Liver (tissue), 9 donors: ENCODE data around the gene CMTM4. TPM values are rescaled to one million over a fixed set of nuclear protein-coding genes. Genes with fewer than 3 reads are reported as not detected.

ENCODE experiments used
- DNase-seq: peaks from one replicate; pipeline ENCODE4 v3.0.0-alpha.2; 2017; ENCODE audit warnings: low spot score
- H3K27ac ChIP-seq, 2 donors: one replicate each; pipeline ENCODE4 v1.7.0; 2013; ENCODE audit warnings: inconsistent platforms in 2 of 2, low read length in 2 of 2, control low read depth in 1 of 2, low read depth in 1 of 2, mild to moderate bottlenecking in 1 of 2
- H3K27me3 ChIP-seq, 4 donors: one replicate each; pipeline versions ENCODE4 v1.6.1 to v1.7.0; 2013; ENCODE audit warnings: low read length in 3 of 4, inconsistent platforms in 1 of 4, mild to moderate bottlenecking in 1 of 4, moderate library complexity in 1 of 4; ENCODE audit not compliant: control insufficient read depth in 4 of 4, insufficient read depth in 4 of 4
- H3K36me3 ChIP-seq, 4 donors: one replicate each; pipeline versions ENCODE4 v1.6.1 to v1.7.0; 2013; ENCODE audit warnings: low read length in 3 of 4, mild to moderate bottlenecking in 3 of 4, low read depth in 1 of 4, moderate library complexity in 1 of 4; ENCODE audit not compliant: control insufficient read depth in 4 of 4, insufficient read depth in 3 of 4
- H3K4me1 ChIP-seq, 4 donors: one replicate each; pipeline versions ENCODE4 v1.6.1 to v1.7.0; 2013; ENCODE audit warnings: low read length in 3 of 4, mild to moderate bottlenecking in 3 of 4, moderate library complexity in 1 of 4; ENCODE audit not compliant: control insufficient read depth in 4 of 4, insufficient read depth in 4 of 4
- H3K4me3 ChIP-seq, 3 donors: one replicate each; pipeline versions ENCODE4 v1.6.1 to v1.7.0; 2013; ENCODE audit warnings: low read length in 3 of 3, control low read depth in 1 of 3, low read depth in 1 of 3, mild to moderate bottlenecking in 1 of 3
- H3K9ac ChIP-seq, 2 donors: one replicate each; pipeline ENCODE4 v1.7.0; 2013; ENCODE audit warnings: low read length in 2 of 2, mild to moderate bottlenecking in 2 of 2, moderate library complexity in 2 of 2, control low read depth in 1 of 2, low read depth in 1 of 2
- H3K9me3 ChIP-seq, 4 donors: one replicate each; pipeline versions ENCODE4 v1.6.1 to v1.7.0; 2013; ENCODE audit warnings: low read length in 3 of 4; ENCODE audit not compliant: control insufficient read depth in 4 of 4
- EGR1 ChIP-seq, 2 donors: IDR thresholded peaks; 2 replicates each; pipeline ENCODE4 v1.6.1; 2016 to 2018; ENCODE audit warnings: antibody characterized with exemption in 2 of 2, low read depth in 2 of 2
- FOXA1 ChIP-seq: IDR thresholded peaks from 2 replicates; pipeline ENCODE4 v1.6.1; 2016; ENCODE audit warnings: antibody characterized with exemption
- FOXA2 ChIP-seq: IDR thresholded peaks from 2 replicates; pipeline ENCODE4 v1.6.1; 2016; ENCODE audit warnings: antibody characterized with exemption
- GABPA ChIP-seq, 2 donors: IDR thresholded peaks in 1 of 2; conservative IDR thresholded peaks in 1 of 2; 2 replicates each; pipeline ENCODE4 v1.6.1; 2016; ENCODE audit warnings: antibody characterized with exemption in 2 of 2, mild to moderate bottlenecking in 1 of 2, moderate library complexity in 1 of 2
- HNF4A ChIP-seq, 2 donors: conservative IDR thresholded peaks; 2 replicates each; pipeline ENCODE4 v1.6.1; 2016; ENCODE audit warnings: antibody characterized with exemption in 2 of 2, mild to moderate bottlenecking in 2 of 2
- HNF4G ChIP-seq: IDR thresholded peaks from 2 replicates; pipeline ENCODE4 v1.6.1; 2016; ENCODE audit warnings: antibody characterized with exemption
- JUND ChIP-seq, 2 donors: IDR thresholded peaks; 2 replicates each; pipeline ENCODE4 v1.6.1; 2016; ENCODE audit warnings: antibody characterized with exemption in 2 of 2
- NR2F2 ChIP-seq: IDR thresholded peaks from 2 replicates; pipeline ENCODE4 v1.6.1; 2016; ENCODE audit warnings: antibody characterized with exemption
- RAD21 ChIP-seq, 2 donors: IDR thresholded peaks; 2 replicates each; pipeline ENCODE4 v1.6.1; 2016; ENCODE audit warnings: antibody characterized with exemption in 2 of 2, mild to moderate bottlenecking in 2 of 2
- RXRA ChIP-seq, 2 donors: IDR thresholded peaks; 2 replicates each; pipeline ENCODE4 v1.6.1; 2017 to 2018; ENCODE audit warnings: antibody characterized with exemption in 2 of 2, mild to moderate bottlenecking in 1 of 2
- SP1 ChIP-seq: IDR thresholded peaks from 2 replicates; pipeline ENCODE4 v1.6.1; 2018; ENCODE audit warnings: antibody characterized with exemption, mild to moderate bottlenecking
- TAF1 ChIP-seq: conservative IDR thresholded peaks from 2 replicates; pipeline ENCODE4 v1.6.1; 2016; ENCODE audit warnings: antibody characterized with exemption, mild to moderate bottlenecking
- YY1 ChIP-seq: IDR thresholded peaks from 2 replicates; pipeline ENCODE4 v1.6.1; 2016; ENCODE audit warnings: antibody characterized with exemption, mild to moderate bottlenecking
- WGBS: extraction: QIAGEN DNeasy Blood & Tissue Kit; methylation state at CpG from one replicate; pipeline ENCODE4 v1.1.7; 2013; 5-methylcytosine and 5-hydroxymethylcytosine counted together
- polyA plus RNA-seq, 2 donors: library from polyadenylated mRNA; stranded (reverse) in 1 of 2; unstranded in 1 of 2; fragments of 200-250 nt in 1 of 2; fragments of >200 nt in 1 of 2; fragmentation: Nextera tagmentation in 1 of 2; extraction: Ambion mirVana in 1 of 2; gene quantifications; one replicate each; pipeline versions ENCODE4 v1.2.1 to v1.2.3, GENCODE V29; 2013 to 2015
- total RNA-seq, 2 donors: library from RNA; depleted of rRNA; stranded (reverse); fragments of >200 nt; gene quantifications; one replicate each; pipeline ENCODE4 v1.2.3, GENCODE V29; 2014
- TF ChIP-seq, protein P1 (sequence below): fragments of 150-350 bp; IDR thresholded peaks from 2 replicates; pipeline ENCODE4 v1.5.1; 2017; ENCODE audit warnings: improper control_type of control experiment, low read depth, low read length; ENCODE audit not compliant: missing input control
- TF ChIP-seq, protein P2 (sequence below): IDR thresholded peaks from 2 replicates; pipeline ENCODE4 v1.6.1; 2016; ENCODE audit warnings: antibody characterized with exemption
- TF ChIP-seq, protein P3 (sequence below): IDR thresholded peaks from 2 replicates; pipeline ENCODE4 v1.6.1; 2016; ENCODE audit warnings: antibody characterized with exemption
- TF ChIP-seq, protein P4 (sequence below): IDR thresholded peaks from 2 replicates; pipeline ENCODE4 v1.6.1; 2016; ENCODE audit warnings: antibody characterized with exemption, mild to moderate bottlenecking
- TF ChIP-seq, protein P5 (sequence below): IDR thresholded peaks from 2 replicates; pipeline ENCODE4 v1.6.1; 2016; ENCODE audit warnings: antibody characterized with exemption
- donor health status: healthy.
- donor health status: healthy.
- donor health status: healthy.
- donor health status: healthy.
- donor health status: healthy.

The CMTM4 gene
- total and polyA plus RNA-seq, 4 donors, result 2.9 to 19.7 (median 6.3) TPM

DNA sequence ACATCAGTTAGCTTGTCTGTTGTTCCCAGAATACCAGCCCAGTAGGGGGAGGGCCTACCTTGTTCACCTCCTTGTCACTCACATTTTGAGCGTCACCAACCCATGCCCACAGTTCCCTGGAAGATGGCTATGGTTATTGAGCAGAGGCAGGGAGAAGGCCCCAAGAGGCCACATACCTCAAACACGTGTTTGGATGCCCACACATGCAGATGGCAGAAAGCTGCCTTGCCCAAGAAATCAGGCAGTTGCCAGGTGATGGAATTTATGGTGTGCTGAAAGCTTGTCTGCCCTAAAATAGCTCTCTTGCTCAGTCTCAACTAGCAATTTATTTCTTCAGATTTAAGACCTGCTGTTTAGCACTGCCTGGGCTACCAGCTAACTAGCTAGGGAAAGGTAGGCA, 16.5 kb upstream of the CMTM4 start:
- no peak for DNase-seq
- H3K27me3 ChIP-seq, result no peaks in the 10 kb centered on the region
- no peaks in the 10 kb centered on the region for H3K4me1 ChIP-seq
- H3K27ac ChIP-seq, result no peak overlapping the region
- 71% methylated on average over 2 of the region's 2 CpGs for WGBS
- TF ChIP-seq SP1, result no peak
- H3K4me3 ChIP-seq, result no peak overlapping the region
- peaks cover 0 to 2% (median under 1%) of the 10 kb centered on the region in 4 donors for H3K36me3 ChIP-seq
- no peak overlapping the region for H3K9ac ChIP-seq
- H3K9me3 ChIP-seq, result no peaks in the 10 kb centered on the region

DNA sequence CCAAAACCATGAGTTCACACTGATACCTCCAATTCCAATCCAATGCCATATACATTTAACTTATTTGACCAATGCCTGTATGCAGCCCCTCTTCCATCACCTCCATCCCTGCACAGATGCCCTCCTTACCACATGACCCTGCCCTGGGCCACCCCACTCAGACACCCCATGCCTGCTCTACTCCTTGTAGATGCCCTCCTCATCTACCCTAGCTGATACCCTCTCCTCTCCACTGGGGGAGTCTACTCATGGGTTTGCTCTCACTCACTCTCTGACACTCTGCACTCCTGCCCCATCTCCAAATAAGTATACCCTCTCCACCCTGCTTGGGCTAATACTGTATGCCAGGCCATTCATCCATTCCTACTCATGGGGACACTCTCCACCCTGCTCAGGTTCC, 16.0 kb upstream of the CMTM4 start:
- H3K27me3 ChIP-seq, result no peaks in the 10 kb centered on the region
- no peaks in the 10 kb centered on the region for H3K9me3 ChIP-seq
- DNase-seq, result no peak
- no peaks in the 10 kb centered on the region for H3K36me3 ChIP-seq
- no peak overlapping the region for H3K27ac ChIP-seq
- no peaks in the 10 kb centered on the region for H3K4me1 ChIP-seq
- no peak overlapping the region for H3K9ac ChIP-seq
- no peak overlapping the region for H3K4me3 ChIP-seq
- TF ChIP-seq TAF1, result no peak
- TF ChIP-seq RXRA (IDR thresholded peaks at IDR 0.05), result no peak
- no peak for TF ChIP-seq RAD21 (IDR thresholded peaks at IDR 0.05)
- TF ChIP-seq HNF4G, result no peak
- TF ChIP-seq, protein P1, sequence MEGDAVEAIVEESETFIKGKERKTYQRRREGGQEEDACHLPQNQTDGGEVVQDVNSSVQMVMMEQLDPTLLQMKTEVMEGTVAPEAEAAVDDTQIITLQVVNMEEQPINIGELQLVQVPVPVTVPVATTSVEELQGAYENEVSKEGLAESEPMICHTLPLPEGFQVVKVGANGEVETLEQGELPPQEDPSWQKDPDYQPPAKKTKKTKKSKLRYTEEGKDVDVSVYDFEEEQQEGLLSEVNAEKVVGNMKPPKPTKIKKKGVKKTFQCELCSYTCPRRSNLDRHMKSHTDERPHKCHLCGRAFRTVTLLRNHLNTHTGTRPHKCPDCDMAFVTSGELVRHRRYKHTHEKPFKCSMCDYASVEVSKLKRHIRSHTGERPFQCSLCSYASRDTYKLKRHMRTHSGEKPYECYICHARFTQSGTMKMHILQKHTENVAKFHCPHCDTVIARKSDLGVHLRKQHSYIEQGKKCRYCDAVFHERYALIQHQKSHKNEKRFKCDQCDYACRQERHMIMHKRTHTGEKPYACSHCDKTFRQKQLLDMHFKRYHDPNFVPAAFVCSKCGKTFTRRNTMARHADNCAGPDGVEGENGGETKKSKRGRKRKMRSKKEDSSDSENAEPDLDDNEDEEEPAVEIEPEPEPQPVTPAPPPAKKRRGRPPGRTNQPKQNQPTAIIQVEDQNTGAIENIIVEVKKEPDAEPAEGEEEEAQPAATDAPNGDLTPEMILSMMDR, result no peak
- TF ChIP-seq FOXA2, result no peak
- TF ChIP-seq JUND (IDR thresholded peaks at IDR 0.05), result no peak
- no peak for TF ChIP-seq NR2F2
- no peak for TF ChIP-seq EGR1 (IDR thresholded peaks at IDR 0.05; ENCODE audit: low read depth in 2 of 2)
- no peak for TF ChIP-seq SP1
- TF ChIP-seq, protein P2, sequence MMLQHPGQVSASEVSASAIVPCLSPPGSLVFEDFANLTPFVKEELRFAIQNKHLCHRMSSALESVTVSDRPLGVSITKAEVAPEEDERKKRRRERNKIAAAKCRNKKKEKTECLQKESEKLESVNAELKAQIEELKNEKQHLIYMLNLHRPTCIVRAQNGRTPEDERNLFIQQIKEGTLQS, result no peak
- no peak for TF ChIP-seq FOXA1
- TF ChIP-seq HNF4A (conservative IDR thresholded peaks at IDR 0.05), result no peak
- TF ChIP-seq, protein P3, sequence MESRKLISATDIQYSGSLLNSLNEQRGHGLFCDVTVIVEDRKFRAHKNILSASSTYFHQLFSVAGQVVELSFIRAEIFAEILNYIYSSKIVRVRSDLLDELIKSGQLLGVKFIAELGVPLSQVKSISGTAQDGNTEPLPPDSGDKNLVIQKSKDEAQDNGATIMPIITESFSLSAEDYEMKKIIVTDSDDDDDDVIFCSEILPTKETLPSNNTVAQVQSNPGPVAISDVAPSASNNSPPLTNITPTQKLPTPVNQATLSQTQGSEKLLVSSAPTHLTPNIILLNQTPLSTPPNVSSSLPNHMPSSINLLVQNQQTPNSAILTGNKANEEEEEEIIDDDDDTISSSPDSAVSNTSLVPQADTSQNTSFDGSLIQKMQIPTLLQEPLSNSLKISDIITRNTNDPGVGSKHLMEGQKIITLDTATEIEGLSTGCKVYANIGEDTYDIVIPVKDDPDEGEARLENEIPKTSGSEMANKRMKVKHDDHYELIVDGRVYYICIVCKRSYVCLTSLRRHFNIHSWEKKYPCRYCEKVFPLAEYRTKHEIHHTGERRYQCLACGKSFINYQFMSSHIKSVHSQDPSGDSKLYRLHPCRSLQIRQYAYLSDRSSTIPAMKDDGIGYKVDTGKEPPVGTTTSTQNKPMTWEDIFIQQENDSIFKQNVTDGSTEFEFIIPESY, result no peak
- TF ChIP-seq, protein P4, sequence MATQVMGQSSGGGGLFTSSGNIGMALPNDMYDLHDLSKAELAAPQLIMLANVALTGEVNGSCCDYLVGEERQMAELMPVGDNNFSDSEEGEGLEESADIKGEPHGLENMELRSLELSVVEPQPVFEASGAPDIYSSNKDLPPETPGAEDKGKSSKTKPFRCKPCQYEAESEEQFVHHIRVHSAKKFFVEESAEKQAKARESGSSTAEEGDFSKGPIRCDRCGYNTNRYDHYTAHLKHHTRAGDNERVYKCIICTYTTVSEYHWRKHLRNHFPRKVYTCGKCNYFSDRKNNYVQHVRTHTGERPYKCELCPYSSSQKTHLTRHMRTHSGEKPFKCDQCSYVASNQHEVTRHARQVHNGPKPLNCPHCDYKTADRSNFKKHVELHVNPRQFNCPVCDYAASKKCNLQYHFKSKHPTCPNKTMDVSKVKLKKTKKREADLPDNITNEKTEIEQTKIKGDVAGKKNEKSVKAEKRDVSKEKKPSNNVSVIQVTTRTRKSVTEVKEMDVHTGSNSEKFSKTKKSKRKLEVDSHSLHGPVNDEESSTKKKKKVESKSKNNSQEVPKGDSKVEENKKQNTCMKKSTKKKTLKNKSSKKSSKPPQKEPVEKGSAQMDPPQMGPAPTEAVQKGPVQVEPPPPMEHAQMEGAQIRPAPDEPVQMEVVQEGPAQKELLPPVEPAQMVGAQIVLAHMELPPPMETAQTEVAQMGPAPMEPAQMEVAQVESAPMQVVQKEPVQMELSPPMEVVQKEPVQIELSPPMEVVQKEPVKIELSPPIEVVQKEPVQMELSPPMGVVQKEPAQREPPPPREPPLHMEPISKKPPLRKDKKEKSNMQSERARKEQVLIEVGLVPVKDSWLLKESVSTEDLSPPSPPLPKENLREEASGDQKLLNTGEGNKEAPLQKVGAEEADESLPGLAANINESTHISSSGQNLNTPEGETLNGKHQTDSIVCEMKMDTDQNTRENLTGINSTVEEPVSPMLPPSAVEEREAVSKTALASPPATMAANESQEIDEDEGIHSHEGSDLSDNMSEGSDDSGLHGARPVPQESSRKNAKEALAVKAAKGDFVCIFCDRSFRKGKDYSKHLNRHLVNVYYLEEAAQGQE, result no peak
- TF ChIP-seq GABPA (IDR thresholded peaks at IDR 0.05 in 1 of 2, conservative IDR thresholded peaks at IDR 0.05 in 1 of 2), result no peak
- no peak for TF ChIP-seq YY1
- TF ChIP-seq, protein P5, sequence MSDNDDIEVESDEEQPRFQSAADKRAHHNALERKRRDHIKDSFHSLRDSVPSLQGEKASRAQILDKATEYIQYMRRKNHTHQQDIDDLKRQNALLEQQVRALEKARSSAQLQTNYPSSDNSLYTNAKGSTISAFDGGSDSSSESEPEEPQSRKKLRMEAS, result no peak
